Activated T-cell treated with anti-CD3 and anti-CD28 coated beads for 1 hour (primary cell): ENCODE results near the gene SYTL3.

Source experiments
- DNase-seq: peaks from one replicate; pipeline ENCODE4 v3.0.0-alpha.2; 2020; ENCODE audit warnings: low read depth

SYTL3 gene

GRCh38 chr6:158729906-158730540, 80.2 kb downstream of the SYTL3 start:
- no peak for DNase-seq

- no peak for DNase-seq
Measured at GRCh38 chr6:158730541-158730907, 80.7 kb downstream of the SYTL3 start.

- DNase-seq: no peak
Measured at GRCh38 chr6:158735009-158735408, 85.2 kb downstream of the SYTL3 start.

- no peak for DNase-seq
Measured at GRCh38 chr6:158737082-158737709, 87.3 kb downstream of the SYTL3 start.

GRCh38 chr6:158737710-158738615, 88.1 kb downstream of the SYTL3 start:
- DNase-seq: no peak

GRCh38 chr6:158739673-158740072, 89.8 kb downstream of the SYTL3 start:
- DNase-seq: no peak

GRCh38 chr6:158743033-158743651, 93.3 kb downstream of the SYTL3 start:
- DNase-seq: no peak

- DNase-seq: no peak
Measured at GRCh38 chr6:158744986-158745430, 95.2 kb downstream of the SYTL3 start.

- no peak for DNase-seq
Measured at GRCh38 chr6:158751224-158751623, 101.4 kb downstream of the SYTL3 start.

GRCh38 chr6:158751921-158752320, 102.1 kb downstream of the SYTL3 start:
- DNase-seq: no peak

GRCh38 chr6:158752613-158753012, 102.8 kb downstream of the SYTL3 start:
- DNase-seq: no peak

GRCh38 chr6:158753811-158754210, 104.0 kb downstream of the SYTL3 start:
- DNase-seq: no peak

- no peak for DNase-seq
Measured at GRCh38 chr6:158754738-158755137, 104.9 kb downstream of the SYTL3 start.

GRCh38 chr6:158755636-158756035, 105.8 kb downstream of the SYTL3 start:
- DNase-seq: no peak

- DNase-seq: no peak
Measured at GRCh38 chr6:158756126-158756525, 106.3 kb downstream of the SYTL3 start.

- no peak for DNase-seq
Measured at GRCh38 chr6:158756977-158757752, 107.3 kb downstream of the SYTL3 start.

- no peak for DNase-seq
Measured at GRCh38 chr6:158757753-158758090, 107.9 kb downstream of the SYTL3 start.

GRCh38 chr6:158758451-158758860, 108.6 kb downstream of the SYTL3 start:
- no peak for DNase-seq

- DNase-seq: no peak
Measured at GRCh38 chr6:158758941-158759479, 109.2 kb downstream of the SYTL3 start.

- DNase-seq: no peak
Measured at GRCh38 chr6:158759966-158760617, 110.2 kb downstream of the SYTL3 start.
